Muscle of leg (tissue), 11 donors: ENCODE data around the gene SEMA3B. TPM values are rescaled to one million over a fixed set of nuclear protein-coding genes. Genes with fewer than 3 reads are reported as not detected.
"Not testable (repeated sequence)": the region's sequence is repeated elsewhere in the genome, so short reads cannot be mapped to it uniquely, and the experiment has no call there.

Experiments
- DNase-seq: peaks from one replicate; pipeline ENCODE4 v3.0.0; 2013
- H3K27ac ChIP-seq: one replicate; pipeline ENCODE4 v1.5.1; 2013; ENCODE audit warnings: mild to moderate bottlenecking, low read length, control low read depth
- H3K27me3 ChIP-seq: one replicate; pipeline ENCODE4 v1.6.1; 2013; ENCODE audit warnings: low read length; ENCODE audit not compliant: control insufficient read depth, insufficient read depth
- H3K36me3 ChIP-seq: one replicate; pipeline ENCODE4 v1.6.1; 2013; ENCODE audit warnings: low read length; ENCODE audit not compliant: control insufficient read depth, insufficient read depth
- H3K4me1 ChIP-seq: one replicate; pipeline ENCODE4 v1.6.1; 2013; ENCODE audit warnings: low read length; ENCODE audit not compliant: control insufficient read depth, insufficient read depth
- H3K4me3 ChIP-seq: one replicate; pipeline ENCODE4 v1.5.1; 2013; ENCODE audit warnings: low read length, control low read depth
- H3K9me3 ChIP-seq: replicated peaks from 2 replicates; pipeline ENCODE4 v1.6.1; 2013; ENCODE audit warnings: low read depth, low read length; ENCODE audit not compliant: control insufficient read depth
- WGBS: methylation state at CpG from one replicate; pipeline ENCODE4 v1.1.5; 2013; ENCODE audit warnings: missing lambda C conversion rate; ENCODE audit not compliant: insufficient coverage; 5-methylcytosine and 5-hydroxymethylcytosine counted together
- polyA plus RNA-seq, 8 donors: library from polyadenylated mRNA; unstranded; fragments of 120-200 nt; gene quantifications; one replicate each; pipeline versions ENCODE4 v1.2.1 to v1.2.3, GENCODE V29; 2013; ENCODE audit warnings: inconsistent platforms in 1 of 8, low replicate concordance in 1 of 8; ENCODE audit not compliant: insufficient read length in 8 of 8, insufficient read depth in 1 of 8
- total RNA-seq: library from RNA; stranded (reverse); fragments of 120-200 nt; gene quantifications from one replicate; pipeline ENCODE4 v1.2.4, GENCODE V29; 2013

Gene SEMA3B
- total and polyA plus RNA-seq, 9 donors = 31.8 to 53.7 (median 40.5) TPM

DNA sequence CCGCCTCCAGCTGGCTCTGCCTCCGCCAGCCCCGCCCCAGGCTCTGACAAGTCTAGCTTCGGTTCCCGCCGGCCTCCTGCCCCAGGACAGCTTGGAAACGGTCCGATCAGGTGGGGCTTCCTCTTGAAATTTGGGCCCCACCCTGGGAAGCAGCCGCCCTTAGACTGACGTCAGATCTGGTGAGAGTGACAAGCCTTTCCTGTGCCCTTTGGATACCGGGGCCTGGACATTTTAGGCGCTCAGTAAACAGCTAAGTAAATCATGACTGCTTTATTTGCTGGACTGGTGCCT, 30.6 kb downstream of the SEMA3B start:
- 0% methylated on average over 12 of the region's 12 CpGs for WGBS
- no peak for DNase-seq

DNA sequence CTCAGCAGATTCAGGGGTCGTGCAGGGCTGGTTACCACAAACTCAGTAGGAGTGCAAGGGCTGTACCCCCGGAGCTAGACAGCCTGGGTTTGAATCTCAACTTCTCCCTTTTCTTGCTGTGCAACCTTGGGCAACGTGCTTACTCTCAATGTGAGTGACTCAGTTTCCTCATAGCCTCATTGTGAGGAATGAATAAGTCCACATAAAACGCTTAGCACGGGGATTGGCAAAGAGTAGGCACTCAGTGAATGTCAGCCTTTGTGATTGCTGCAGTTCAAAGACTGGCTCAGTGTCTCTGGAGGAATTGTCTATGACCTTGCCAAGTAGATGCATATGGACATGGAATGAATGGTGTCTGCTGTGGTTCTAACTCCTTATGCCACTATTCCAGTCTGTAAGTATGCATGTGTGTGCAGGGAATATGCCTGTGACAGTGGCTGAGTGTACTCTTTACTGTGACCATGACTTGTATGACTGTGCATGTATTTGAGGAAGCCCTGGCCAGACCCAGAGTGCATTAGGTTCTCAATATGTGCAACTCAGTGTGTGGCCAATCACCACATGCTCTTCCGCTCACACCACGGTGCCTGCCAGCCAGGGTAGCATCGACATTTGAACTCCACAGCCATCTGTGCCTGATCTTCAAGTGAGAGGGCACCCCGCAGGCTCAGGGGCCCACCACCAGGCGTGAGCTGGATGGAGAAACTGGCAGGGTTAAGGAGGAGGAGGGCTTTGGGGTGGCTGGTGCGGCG, 31.2 kb downstream of the SEMA3B start:
- peak; percentile 68 for DNase-seq
- 48% methylated on average over 12 of the region's 12 CpGs for WGBS
- peaks cover 43% of the 10 kb centered on the region for H3K4me1 ChIP-seq
- H3K4me3 ChIP-seq = peak overlapping the region; percentile 50
- no peaks in the 10 kb centered on the region for H3K27me3 ChIP-seq
- peaks cover 7% of the 10 kb centered on the region for H3K36me3 ChIP-seq
- no peaks in the 10 kb centered on the region for H3K9me3 ChIP-seq
- peak overlapping the region; percentile 86 for H3K27ac ChIP-seq

More for the DNA sequence above, 30.6 kb downstream of the SEMA3B start:
- no peaks in the 10 kb centered on the region for H3K27me3 ChIP-seq
- H3K9me3 ChIP-seq = no peaks in the 10 kb centered on the region
- H3K36me3 ChIP-seq = peaks cover 7% of the 10 kb centered on the region
- H3K4me1 ChIP-seq = peaks cover 43% of the 10 kb centered on the region
- H3K27ac ChIP-seq = peak overlapping the region; percentile 86
- peak overlapping the region; percentile 50 for H3K4me3 ChIP-seq

DNA sequence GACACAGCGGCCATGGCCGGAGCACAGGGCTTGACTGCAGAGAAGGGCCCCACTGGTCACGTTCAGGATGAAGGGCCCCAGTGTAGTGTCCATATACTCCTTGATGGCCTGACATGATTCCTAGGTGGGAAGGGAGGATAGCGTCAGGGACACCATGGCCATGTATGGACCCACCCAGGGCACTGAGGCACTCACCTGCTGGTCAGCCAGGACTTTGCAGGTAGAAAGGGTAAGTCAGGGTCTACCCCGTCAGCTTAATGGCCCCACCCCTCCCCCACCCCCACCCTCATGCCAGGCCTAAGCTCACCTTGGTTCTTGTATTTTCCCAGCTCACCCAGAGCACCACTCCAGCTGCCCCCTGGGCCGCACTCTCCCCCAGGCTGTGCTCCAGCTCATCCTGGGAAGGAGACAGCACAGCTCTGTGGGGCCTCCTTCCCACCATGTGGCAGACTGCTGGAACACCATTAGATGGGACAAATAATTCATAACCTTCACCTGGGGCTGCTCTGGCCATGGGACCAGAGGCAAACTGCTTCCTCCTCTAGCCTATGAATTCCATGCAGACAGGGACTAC, 31.8 kb downstream of the SEMA3B start:
- peaks cover 43% of the 10 kb centered on the region for H3K4me1 ChIP-seq
- H3K27ac ChIP-seq = peak overlapping the region; percentile 86
- H3K9me3 ChIP-seq = no peaks in the 10 kb centered on the region
- peak; percentile 31 for DNase-seq
- H3K4me3 ChIP-seq = no peak overlapping the region
- 83% methylated on average over 5 of the region's 6 CpGs for WGBS
- H3K27me3 ChIP-seq = no peaks in the 10 kb centered on the region
- H3K36me3 ChIP-seq = peaks cover 7% of the 10 kb centered on the region

DNA sequence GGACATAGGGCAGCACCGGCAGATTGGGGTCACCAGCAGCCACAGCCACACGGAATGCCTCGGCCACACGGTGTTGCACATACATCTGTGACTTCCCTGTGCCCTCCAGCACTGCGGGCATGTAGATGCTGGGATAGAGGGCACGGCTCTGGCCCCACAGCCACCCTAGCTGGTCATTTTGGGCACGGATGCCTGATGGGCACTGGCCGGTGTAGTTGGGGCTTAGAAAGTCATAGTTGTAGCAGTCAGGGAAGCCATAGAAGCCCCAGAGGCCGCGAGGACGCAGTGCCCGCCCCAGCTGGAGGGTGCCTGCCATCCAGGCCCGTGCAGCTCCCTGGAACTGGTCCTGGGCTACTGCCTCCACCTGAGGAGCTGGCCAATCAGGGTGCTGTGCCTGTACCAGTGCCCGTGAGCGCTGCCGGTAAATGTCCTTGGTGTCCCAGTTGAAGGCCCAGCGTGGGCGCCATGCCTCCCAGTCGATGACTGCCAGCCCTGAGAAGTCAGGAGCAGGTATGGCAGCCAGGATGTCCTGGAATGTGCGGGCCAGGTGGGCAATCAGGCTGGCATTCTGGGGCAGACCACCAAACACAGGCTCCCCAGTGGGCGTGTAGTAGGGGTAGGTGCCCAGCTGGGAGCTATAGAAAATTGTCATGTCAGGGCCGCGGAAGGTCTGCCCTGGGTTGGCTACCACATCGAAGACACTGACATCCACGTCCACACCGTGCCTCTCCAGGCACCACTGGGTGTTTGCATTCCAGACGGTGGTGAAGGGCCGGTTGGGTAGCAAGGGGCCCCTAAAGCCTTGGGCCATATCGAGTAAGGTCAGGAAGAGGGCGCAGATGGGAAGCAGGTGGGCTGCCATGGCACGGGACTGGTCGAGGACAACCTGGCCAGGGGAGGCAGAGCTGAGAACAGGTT, 33.4 kb downstream of the SEMA3B start:
- Histone ChIP-seq H3K4me3 (no peak overlapping the region), H3K36me3 (peaks cover 3% of the 10 kb centered on the region), H3K9me3 (no peaks in the 10 kb centered on the region), H3K27ac (peak overlapping the region; percentile 65), H3K27me3 (no peaks in the 10 kb centered on the region), H3K4me1 (peaks cover 43% of the 10 kb centered on the region)
- peak; percentile 22 for DNase-seq
- 83% methylated on average over 32 of the region's 32 CpGs for WGBS

DNA sequence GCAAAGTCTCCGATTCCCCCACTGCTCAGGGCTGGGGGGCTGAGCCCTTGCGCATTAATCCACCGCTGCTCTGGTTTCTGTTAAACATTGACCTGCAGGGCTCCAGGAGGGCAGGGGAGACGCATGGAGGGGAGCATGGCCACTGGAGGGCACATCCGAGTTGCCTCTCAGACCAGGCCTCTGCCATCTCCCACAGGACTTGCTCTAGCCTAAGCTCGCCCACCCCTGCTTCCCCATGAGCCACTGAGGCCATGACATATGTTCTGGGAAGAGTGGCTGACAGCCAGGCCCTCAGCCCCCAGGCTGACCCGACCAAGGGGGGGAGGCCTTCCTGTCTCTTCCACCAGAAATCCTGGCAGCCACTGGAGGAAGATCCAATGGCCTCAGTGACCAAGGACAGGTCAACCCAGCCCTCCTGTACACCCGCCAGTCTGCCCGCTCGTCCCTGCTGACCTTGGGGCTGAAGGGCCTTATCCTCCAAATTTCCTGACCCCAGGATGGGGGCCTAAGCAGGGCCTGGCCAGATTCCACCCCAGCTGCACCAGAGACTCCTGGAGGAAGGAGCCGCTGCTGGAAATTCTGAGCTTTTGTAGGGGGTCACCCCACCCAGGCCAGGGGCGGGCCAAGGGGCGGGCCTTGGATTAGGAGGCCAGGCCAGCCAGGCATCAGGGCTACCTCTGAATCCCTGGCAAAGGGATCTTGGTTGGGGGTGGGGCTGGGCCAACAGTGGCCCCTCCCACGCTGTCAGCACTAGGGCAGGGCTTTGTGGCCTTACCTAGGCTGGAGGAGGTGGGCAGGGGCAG, 34.3 kb downstream of the SEMA3B start, which contains the start of gene HYAL1:
TSS of gene HYAL1 (minus strand) at position 562 of the 803 bp plus-strand sequence. CDS start 618 bp downstream, outside the sequence.
- 36% methylated on average over 8 of the region's 14 CpGs for WGBS
- Histone ChIP-seq H3K36me3 (no peaks in the 10 kb centered on the region), H3K4me1 (peaks cover 42% of the 10 kb centered on the region), H3K4me3 (no peak within 1 kb of the TSS), H3K9me3 (peaks cover 5% of the 10 kb centered on the region), H3K27me3 (no peaks in the 10 kb centered on the region), H3K27ac (peak within 1 kb of the TSS; percentile 65)
- peak; percentile 83 for DNase-seq

DNA sequence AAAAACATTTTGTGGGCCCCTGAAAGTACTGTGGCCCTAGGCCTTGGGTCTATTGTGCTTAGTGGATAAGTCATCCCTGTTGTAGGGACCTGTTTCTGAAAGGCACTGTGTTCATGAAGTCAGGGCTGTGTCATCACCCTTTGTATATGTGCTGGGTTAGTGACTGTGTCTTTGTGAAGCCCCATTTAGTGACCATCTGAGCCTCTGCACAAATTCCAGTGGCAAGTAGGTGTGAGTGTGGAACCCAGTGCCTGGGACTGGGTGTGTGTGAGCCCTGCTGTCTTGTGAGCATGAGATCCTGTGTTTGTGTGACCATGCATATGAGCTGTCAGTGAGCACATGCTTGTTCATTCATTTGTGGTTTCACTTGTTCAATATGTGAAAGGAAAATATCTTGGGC, 35.7 kb downstream of the SEMA3B start:
- DNase-seq = peak; percentile 7
- H3K27ac ChIP-seq = no peak overlapping the region
- H3K4me1 ChIP-seq = peaks cover 33% of the 10 kb centered on the region
- H3K36me3 ChIP-seq = peaks cover 3% of the 10 kb centered on the region
- peaks cover 5% of the 10 kb centered on the region for H3K9me3 ChIP-seq
- no peaks in the 10 kb centered on the region for H3K27me3 ChIP-seq
- H3K4me3 ChIP-seq = no peak overlapping the region

DNA sequence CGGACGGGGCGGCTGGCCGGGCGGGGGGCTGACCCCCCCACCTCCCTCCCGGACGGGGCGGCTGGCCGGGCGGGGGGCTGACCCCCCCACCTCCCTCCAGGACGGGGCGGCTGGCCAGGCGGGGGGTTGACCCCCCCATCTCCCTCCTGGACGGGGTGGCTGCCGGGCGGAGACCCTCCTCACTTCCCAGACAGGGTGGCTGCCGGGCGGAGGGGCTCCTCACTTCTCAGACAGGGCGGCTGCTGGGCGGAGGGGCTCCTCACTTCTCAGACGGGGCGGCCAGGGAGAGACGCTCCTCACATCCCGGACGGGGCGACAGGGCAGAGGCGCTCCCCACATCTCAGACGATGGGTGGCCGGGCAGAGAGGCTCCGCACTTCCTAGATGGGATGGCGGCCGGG, 43.1 kb downstream of the SEMA3B start:
- not testable (repeated sequence) for H3K9me3 ChIP-seq, H3K4me3 ChIP-seq, H3K4me1 ChIP-seq, H3K27me3 ChIP-seq, H3K27ac ChIP-seq, DNase-seq
- WGBS = no CpG with 5 or more reads among the region's 32 CpGs
- peaks cover 25% of the 10 kb centered on the region for H3K36me3 ChIP-seq

DNA sequence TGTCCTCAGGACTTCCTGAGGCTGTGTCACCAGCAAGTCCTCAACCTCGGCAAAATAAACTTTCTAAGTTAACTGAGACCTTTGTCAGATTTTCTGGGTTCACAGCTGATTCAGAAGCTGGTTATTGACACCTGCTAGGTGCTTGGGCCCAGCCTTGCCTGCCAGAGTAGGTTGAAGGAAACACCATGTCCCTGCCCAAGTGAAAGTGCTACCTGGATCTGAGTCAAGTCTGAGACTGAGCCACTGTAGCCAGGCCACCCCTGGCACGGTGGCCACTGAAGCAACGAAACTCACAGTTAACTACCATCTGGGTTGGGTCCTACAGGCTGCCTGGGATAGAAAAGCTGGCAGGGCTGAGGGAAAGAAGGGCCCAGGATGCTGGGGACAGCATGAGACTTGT, 45.4 kb downstream of the SEMA3B start:
- WGBS = 83% methylated on average over 3 of the region's 3 CpGs
- no peaks in the 10 kb centered on the region for H3K27me3 ChIP-seq
- H3K36me3 ChIP-seq = peaks cover 48% of the 10 kb centered on the region
- H3K9me3 ChIP-seq = no peaks in the 10 kb centered on the region
- H3K4me1 ChIP-seq = peaks cover 22% of the 10 kb centered on the region
- no peak for DNase-seq
- no peak overlapping the region for H3K4me3 ChIP-seq
- H3K27ac ChIP-seq = no peak overlapping the region

DNA sequence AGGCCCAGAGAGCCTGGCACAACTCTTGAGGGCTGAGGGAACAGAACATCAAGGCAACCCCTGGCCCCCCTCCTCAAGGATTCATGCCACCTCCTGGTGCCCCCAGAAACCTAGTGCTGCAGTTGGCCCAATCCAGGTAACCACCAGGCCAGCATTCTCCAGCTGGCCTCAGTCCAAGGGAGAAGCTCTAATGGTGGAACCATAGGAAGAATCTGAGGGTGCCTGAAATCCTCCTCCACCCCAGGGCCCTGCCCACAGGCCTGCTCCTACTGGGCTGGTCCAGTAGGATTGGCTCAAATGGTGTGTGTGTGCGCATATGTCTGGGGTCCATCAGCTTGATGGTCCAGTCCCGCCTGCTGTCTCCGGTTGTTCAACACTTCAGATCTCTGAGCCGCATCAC, 45.9 kb downstream of the SEMA3B start:
- H3K4me1 ChIP-seq = peaks cover 26% of the 10 kb centered on the region
- H3K4me3 ChIP-seq = no peak overlapping the region
- H3K27me3 ChIP-seq = no peaks in the 10 kb centered on the region
- DNase-seq = no peak
- H3K27ac ChIP-seq = no peak overlapping the region
- 100% methylated on average over 2 of the region's 4 CpGs for WGBS
- peaks cover 50% of the 10 kb centered on the region for H3K36me3 ChIP-seq
- H3K9me3 ChIP-seq = no peaks in the 10 kb centered on the region
